Measurements from ENCODE around the gene SYNJ2. TPM values are rescaled to one million over a fixed set of nuclear protein-coding genes. Genes with fewer than 3 reads are reported as not detected.
A peak's percentile ranks its signal among the peaks of the same experiment; 100 is the strongest.

Gene SYNJ2
- total RNA-seq, 1 experiment from 2014 or later, result 70.0 TPM

GRCh38 chr6:158044525-158044888, 62.8 kb downstream of the SYNJ2 start:
- Histone ChIP-seq H3K27me3 (ENCODE audit: control insufficient read depth, insufficient read depth, low read length) (no peaks in the 10 kb centered on the region), H3K4me1 (ENCODE audit: control insufficient read depth, insufficient read depth, low read length) (peaks cover 92% of the 10 kb centered on the region), H3K9me3 (ENCODE audit: control insufficient read depth, insufficient read depth, low read depth, low read length) (no peaks in the 10 kb centered on the region), H3K36me3 (ENCODE audit: control insufficient read depth, insufficient read depth, low read length) (no peaks in the 10 kb centered on the region), H3K4me3 (ENCODE audit: low read depth in 2 of 2, low read length in 2 of 2) (no peak overlapping the region), H3K27ac (ENCODE audit: low read length) (peak overlapping the region; percentile 91)
- TF ChIP-seq SIN3A (IDR thresholded peaks at IDR 0.05; ENCODE audit: borderline replicate concordance, insufficient read depth, low read depth, low read length), result no peak
- TF ChIP-seq CTCF (IDR thresholded peaks at IDR 0.05), result no peak
- TF ChIP-seq REST (IDR thresholded peaks at IDR 0.05; ENCODE audit: insufficient read depth in 1 of 2, low read depth in 2 of 2, low read length in 1 of 2), result no peak
- TF ChIP-seq POLR2AphosphoS5 (IDR thresholded peaks at IDR 0.05; ENCODE audit: low read depth, low read length), result no peak
- no peak for TF ChIP-seq TCF7L2 (IDR thresholded peaks at IDR 0.05; ENCODE audit: low read depth, low read length)
- ATAC-seq (no peak), DNase-seq (ENCODE audit: low read depth, low spot score) (no peak)
- ChIA-PET POLR2A (no interaction called here), CTCF (no interaction called here)
- in situ Hi-C loops (cut with HindIII; ENCODE audit: low pct_unique_long_range_greater_than_20kb, low sequenced_read_pairs), result no loop called here
- no TSS peak for BruUV-seq (replicated peaks)
- intact Hi-C loops (cut with micrococcal nuclease; ENCODE audit: unreplicated experiment), result loop anchor here (5.0 kb wide), 1 partner anchor 62 kb away; the partner anchor contains the start of gene SYNJ2

- Histone ChIP-seq H3K4me3 (ENCODE audit: low read depth in 2 of 2, low read length in 2 of 2) (no peak overlapping the region), H3K4me1 (ENCODE audit: control insufficient read depth, insufficient read depth, low read length) (peaks cover 91% of the 10 kb centered on the region), H3K36me3 (ENCODE audit: control insufficient read depth, insufficient read depth, low read length) (no peaks in the 10 kb centered on the region), H3K27ac (ENCODE audit: low read length) (peak overlapping the region; percentile 86), H3K27me3 (ENCODE audit: control insufficient read depth, insufficient read depth, low read length) (no peaks in the 10 kb centered on the region), H3K9me3 (ENCODE audit: control insufficient read depth, insufficient read depth, low read depth, low read length) (no peaks in the 10 kb centered on the region)
- intact Hi-C loops (cut with micrococcal nuclease; ENCODE audit: unreplicated experiment), result no loop called here
- POLR2A ChIA-PET, result no interaction called here
- TF ChIP-seq CTCF (IDR thresholded peaks at IDR 0.05) (no peak), REST (IDR thresholded peaks at IDR 0.05; ENCODE audit: insufficient read depth in 1 of 2, low read depth in 2 of 2, low read length in 1 of 2) (no peak), POLR2AphosphoS5 (IDR thresholded peaks at IDR 0.05; ENCODE audit: low read depth, low read length) (no peak), TCF7L2 (IDR thresholded peaks at IDR 0.05; ENCODE audit: low read depth, low read length) (no peak), SIN3A (IDR thresholded peaks at IDR 0.05; ENCODE audit: borderline replicate concordance, insufficient read depth, low read depth, low read length) (no peak)
- ATAC-seq, result no peak
- DNase-seq (ENCODE audit: low read depth, low spot score), result no peak
- no TSS peak for BruUV-seq (replicated peaks)
- CTCF ChIA-PET, result no interaction called here
- in situ Hi-C loops (cut with HindIII; ENCODE audit: low pct_unique_long_range_greater_than_20kb, low sequenced_read_pairs), result no loop called here
These were observed 64.8 kb downstream of the SYNJ2 start for GRCh38 chr6:158046201-158047126.
